Measurements from ENCODE around the gene ZNF844.
A peak's percentile ranks its signal among the peaks of the same experiment; 100 is the strongest.
"Not testable (repeated sequence)": the region's sequence is repeated elsewhere in the genome, so short reads cannot be mapped to it uniquely, and the experiment has no call there.

ZNF844 gene

DNA sequence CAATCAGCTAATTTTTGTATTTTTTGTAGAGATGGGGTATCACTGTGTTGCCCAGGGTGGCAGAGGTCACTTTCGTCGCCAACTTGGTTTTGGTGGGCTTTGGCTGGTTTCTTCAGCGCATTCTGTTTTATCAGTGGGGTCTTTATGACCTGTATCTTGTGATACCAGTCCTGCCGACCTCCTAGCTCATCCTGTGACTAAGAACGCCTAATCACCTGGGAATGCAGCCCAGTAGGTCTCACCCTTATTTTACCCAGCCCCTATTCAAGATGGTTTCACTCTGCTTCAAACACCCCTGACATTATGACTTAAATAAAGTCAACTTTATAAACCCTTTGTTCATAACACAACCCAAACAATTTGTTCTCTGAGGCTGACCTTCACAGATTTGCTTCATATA lies 8.7 kb upstream of the ZNF844 start:
- FAIRE-seq (no peak), DNase-seq (ENCODE audit: insufficient read length, low spot score) (no peak)
- TF ChIP-seq, protein P1, sequence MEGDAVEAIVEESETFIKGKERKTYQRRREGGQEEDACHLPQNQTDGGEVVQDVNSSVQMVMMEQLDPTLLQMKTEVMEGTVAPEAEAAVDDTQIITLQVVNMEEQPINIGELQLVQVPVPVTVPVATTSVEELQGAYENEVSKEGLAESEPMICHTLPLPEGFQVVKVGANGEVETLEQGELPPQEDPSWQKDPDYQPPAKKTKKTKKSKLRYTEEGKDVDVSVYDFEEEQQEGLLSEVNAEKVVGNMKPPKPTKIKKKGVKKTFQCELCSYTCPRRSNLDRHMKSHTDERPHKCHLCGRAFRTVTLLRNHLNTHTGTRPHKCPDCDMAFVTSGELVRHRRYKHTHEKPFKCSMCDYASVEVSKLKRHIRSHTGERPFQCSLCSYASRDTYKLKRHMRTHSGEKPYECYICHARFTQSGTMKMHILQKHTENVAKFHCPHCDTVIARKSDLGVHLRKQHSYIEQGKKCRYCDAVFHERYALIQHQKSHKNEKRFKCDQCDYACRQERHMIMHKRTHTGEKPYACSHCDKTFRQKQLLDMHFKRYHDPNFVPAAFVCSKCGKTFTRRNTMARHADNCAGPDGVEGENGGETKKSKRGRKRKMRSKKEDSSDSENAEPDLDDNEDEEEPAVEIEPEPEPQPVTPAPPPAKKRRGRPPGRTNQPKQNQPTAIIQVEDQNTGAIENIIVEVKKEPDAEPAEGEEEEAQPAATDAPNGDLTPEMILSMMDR (IDR thresholded peaks at IDR 0.05; ENCODE audit: insufficient read depth, missing control alignments) = no peak

DNA sequence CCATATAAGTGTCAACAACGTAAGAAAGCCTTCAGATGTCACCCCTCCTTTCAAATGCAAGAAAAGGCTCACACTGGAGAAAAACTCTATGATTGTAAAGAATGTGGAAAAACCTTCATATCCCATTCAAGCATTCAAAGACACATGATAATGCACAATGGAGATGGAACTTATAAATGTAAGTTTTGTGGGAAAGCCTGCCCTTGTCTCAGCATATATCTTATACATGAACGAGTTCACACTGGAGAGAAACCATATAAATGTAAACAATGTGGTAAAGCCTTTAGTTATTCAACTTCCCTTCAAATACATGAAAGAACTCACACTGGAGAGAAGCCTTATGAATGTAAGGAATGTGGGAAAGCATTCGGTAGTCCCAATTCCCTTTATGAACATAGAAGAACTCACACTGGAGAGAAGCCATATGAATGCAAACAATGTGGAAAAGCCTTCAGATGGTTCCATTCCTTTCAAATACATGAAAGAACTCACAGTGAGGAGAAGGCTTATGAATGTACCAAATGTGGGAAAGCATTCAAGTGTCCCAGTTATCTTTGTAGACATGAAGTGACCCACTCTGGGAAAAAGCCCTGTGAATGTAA lies 11.1 kb downstream of the ZNF844 start:
- DNase-seq (ENCODE audit: insufficient read length, low spot score) (no peak), FAIRE-seq (no peak)
- TF ChIP-seq, protein P1 (IDR thresholded peaks at IDR 0.05; ENCODE audit: insufficient read depth, missing control alignments) = no peak

DNA sequence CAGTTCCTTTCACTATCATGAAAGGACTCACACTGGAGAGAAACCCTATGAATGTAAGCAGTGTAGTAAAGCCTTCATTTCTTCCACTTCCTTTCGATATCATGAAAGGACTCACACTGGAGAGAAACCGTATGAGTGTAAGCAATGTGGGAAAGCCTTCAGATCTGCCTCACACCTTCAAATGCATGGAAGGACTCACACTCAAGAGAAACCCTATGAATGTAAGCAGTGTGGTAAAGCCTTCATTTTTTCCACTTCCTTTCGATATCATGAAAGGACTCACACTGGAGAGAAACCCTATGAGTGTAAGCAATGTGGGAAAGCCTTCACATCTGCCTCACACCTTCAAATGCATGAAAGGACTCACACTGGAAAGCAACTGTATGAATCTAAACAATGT lies 11.8 kb downstream of the ZNF844 start:
- not testable (repeated sequence) for DNase-seq (ENCODE audit: insufficient read length, low spot score); FAIRE-seq

DNA sequence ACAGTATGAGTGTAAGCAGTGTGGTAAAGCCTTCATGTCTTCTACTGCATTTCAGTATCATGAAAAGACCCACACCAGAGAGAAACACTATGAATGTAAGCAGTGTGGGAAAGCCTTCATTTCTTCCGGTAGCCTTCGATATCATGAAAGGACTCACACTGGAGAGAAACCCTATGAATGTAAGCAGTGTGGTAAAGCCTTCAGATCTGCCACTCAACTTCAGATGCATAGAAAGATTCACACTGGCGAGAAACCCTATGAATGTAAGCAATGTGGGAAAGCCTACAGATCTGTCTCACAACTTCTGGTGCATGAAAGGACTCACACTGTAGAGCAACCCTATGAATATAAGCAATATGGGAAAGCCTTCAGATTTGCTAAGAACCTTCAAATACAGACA lies 12.8 kb downstream of the ZNF844 start:
- FAIRE-seq (no peak), DNase-seq (ENCODE audit: insufficient read length, low spot score) (no peak)
- TF ChIP-seq, protein P1 (IDR thresholded peaks at IDR 0.05; ENCODE audit: insufficient read depth, missing control alignments) = no peak

DNA sequence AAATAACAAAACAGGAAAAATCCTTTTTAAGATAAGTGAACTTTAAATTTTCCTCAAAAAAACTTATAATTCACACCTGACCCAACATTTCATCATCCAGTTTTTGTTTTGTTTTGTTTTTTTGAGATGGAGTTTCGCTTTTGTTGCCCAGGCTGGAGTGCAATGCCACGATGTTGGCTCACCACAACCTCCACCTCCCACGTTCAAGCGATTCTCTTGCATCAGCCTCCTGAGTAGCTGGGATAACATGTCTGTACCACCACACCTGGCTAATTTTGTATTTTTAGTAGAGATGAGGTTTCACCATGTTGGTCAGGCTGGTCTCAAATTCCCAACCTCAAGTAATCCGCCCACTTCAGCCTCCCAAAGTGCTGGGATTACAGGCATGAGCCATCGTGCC lies 18.8 kb downstream of the ZNF844 start:
- FAIRE-seq; DNase-seq (ENCODE audit: insufficient read length, low spot score): not testable (repeated sequence)

DNA sequence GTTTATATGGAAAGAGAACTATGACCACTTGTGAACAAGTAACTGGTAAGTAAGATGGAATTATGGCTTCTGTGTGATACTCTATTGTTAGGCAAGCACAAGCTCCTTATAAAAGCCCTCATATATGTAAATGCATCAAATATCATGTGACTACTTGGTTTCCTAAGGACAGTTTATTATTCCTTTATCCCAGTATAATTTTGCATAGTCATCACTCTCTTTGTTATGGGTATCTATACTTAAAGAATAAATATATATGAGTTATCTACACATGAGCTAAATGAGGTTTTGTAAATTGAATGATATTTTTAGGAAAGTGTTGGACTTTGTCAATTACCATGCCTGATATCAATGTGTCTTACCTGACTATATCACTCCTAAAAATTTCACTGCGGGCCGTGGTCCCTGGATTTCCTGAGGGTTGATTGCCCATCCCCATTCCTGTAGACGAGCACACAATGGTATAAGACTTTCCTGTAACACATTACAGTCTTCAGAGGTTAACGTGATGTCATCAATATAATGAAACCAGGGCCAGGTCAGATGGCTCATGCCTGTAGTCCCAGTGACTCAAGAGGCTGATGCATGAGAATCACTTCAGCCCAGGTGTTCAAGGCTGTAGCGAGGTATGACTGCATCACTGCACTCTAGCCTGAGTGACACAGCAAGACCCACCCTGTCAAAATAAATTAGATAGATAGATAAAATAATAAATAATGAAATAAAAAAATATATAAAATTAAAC lies 20.7 kb downstream of the ZNF844 start:
- TF ChIP-seq, protein P1 (IDR thresholded peaks at IDR 0.05; ENCODE audit: insufficient read depth, missing control alignments) = no peak
- DNase-seq (ENCODE audit: insufficient read length, low spot score) (no peak), FAIRE-seq (no peak)

DNA sequence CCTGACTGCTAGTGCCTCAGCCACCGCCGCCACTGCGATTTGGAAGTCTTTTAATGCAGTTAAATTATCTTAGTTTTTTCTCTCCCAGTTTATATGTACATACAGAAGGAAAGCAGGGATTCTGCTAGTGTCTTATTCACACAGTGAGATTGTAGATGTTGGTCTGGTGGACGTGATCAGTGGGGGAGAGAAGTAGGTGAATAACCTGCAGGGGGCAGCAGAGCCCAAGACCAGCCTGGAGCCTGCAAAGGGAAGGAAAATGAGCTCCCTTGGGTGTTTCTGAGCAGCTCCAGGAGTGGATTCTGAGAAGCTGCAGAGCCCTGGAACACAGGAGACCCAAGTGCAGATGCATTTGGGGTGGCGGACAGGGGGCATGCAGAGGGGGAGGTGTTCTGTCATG lies 26.3 kb downstream of the ZNF844 start:
- no peak for FAIRE-seq
- TF ChIP-seq, protein P1 (IDR thresholded peaks at IDR 0.05; ENCODE audit: insufficient read depth, missing control alignments) = peak; percentile 58
- DNase-seq (ENCODE audit: insufficient read length, low spot score) = peak; percentile 69

DNA sequence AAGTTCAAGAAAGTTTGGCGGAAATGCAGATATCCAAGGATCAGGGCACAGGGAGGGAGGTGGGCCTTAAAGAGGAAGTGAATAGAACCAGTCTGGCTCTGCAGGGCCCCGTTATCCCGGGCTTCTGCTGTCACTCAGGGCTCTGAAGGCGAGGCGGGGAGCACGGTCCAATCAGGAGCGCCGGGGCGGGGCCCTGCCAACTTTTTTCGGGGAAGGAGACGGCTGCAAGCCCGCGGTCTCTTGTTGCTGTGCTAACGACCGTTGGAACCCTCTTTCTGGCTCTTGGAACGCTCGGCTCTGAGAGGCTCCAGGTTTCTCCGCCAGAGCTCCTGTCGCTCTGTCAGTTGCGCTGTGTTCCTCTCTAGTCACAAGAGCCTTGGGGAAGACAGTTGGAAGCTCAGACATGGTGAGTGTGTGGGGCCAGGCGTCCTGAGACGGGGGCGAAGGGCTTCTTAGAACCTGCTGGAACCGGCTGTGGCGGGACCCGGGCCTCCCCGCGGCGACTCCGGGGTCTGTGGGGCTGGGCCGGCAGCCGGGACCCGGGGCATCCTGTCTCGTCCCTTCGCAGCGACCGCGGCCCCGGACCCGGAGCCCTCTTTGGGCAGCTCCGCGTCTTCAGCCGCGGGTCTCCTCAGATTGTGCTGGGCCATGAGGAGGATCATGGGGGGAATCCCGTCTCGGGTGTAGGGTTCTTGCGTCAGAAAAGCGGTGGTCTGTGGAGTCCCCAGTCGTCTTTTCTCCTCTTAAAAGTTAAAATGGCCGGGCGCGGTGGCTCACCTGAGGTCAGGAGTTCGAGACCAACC lies 27.7 kb downstream of the ZNF844 start:
- no peak for FAIRE-seq

More for the DNA sequence above, 27.7 kb downstream of the ZNF844 start:
- DNase-seq (ENCODE audit: insufficient read length, low spot score) = peak; percentile 50
- TF ChIP-seq, protein P1 (IDR thresholded peaks at IDR 0.05; ENCODE audit: insufficient read depth, missing control alignments) = no peak
